ENCODE data around the gene PPFIA1. TPM values are rescaled to one million over a fixed set of nuclear protein-coding genes. Genes with fewer than 3 reads are reported as not detected.

PPFIA1 gene
- total and polyA plus RNA-seq, 4 donors: 27.5 to 85.0 (median 43.5) TPM

DNA sequence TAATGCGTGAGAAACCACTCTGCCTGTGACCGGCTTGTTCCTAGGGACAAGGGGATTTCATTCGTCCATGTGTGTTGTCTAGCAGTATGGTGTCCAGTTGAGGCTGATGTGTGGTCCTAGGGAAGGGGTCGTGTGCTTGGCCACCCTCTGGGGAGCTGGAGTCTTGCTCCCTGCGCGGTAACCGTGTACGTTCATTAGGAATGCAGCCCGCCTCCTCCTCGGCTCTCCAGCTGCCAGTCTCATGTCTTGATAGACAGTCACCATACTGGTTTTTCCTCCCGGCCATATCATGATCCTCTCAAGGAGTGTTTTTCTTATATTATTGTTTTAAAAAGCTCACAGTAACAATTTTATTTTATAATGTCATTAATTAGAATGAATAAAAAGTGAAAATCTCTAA lies 133.8 kb downstream of the PPFIA1 start:
- Histone ChIP-seq H3K9me3 (ENCODE audit: control insufficient read depth in 4 of 4, insufficient read depth in 3 of 4, low read length in 3 of 4) (no peaks in the 10 kb centered on the region), H3K4me1 (ENCODE audit: control insufficient read depth in 5 of 5, insufficient read depth in 5 of 5, low read length in 5 of 5) (peaks cover 0 to 10% (median 8%) of the 10 kb centered on the region in 5 donors), H3K27ac (ENCODE audit: low read depth in 1 of 2, low read length in 1 of 2) (no peak overlapping the region), H3K4me3 (no peak overlapping the region), H3K36me3 (ENCODE audit: control insufficient read depth in 4 of 4, insufficient read depth in 4 of 4, low read length in 4 of 4) (peaks cover 6 to 21% (median 16%) of the 10 kb centered on the region in 4 donors), H3K27me3 (ENCODE audit: control insufficient read depth in 3 of 3, insufficient read depth in 3 of 3, low read length in 2 of 3) (no peaks in the 10 kb centered on the region), H3K9ac (ENCODE audit: insufficient read depth in 1 of 2, low read length in 2 of 2) (no peak overlapping the region)
- TF ChIP-seq, protein P1, sequence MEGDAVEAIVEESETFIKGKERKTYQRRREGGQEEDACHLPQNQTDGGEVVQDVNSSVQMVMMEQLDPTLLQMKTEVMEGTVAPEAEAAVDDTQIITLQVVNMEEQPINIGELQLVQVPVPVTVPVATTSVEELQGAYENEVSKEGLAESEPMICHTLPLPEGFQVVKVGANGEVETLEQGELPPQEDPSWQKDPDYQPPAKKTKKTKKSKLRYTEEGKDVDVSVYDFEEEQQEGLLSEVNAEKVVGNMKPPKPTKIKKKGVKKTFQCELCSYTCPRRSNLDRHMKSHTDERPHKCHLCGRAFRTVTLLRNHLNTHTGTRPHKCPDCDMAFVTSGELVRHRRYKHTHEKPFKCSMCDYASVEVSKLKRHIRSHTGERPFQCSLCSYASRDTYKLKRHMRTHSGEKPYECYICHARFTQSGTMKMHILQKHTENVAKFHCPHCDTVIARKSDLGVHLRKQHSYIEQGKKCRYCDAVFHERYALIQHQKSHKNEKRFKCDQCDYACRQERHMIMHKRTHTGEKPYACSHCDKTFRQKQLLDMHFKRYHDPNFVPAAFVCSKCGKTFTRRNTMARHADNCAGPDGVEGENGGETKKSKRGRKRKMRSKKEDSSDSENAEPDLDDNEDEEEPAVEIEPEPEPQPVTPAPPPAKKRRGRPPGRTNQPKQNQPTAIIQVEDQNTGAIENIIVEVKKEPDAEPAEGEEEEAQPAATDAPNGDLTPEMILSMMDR (IDR thresholded peaks at IDR 0.05; ENCODE audit: control extremely low read depth, extremely low read depth): no peak
- WGBS, 2 donors: 88 to 89% methylated on average over 11 of the region's 11 CpGs
- ATAC-seq (ENCODE audit: insufficient read depth, low FRiP score) (no peak), DNase-seq (no peak)

DNA sequence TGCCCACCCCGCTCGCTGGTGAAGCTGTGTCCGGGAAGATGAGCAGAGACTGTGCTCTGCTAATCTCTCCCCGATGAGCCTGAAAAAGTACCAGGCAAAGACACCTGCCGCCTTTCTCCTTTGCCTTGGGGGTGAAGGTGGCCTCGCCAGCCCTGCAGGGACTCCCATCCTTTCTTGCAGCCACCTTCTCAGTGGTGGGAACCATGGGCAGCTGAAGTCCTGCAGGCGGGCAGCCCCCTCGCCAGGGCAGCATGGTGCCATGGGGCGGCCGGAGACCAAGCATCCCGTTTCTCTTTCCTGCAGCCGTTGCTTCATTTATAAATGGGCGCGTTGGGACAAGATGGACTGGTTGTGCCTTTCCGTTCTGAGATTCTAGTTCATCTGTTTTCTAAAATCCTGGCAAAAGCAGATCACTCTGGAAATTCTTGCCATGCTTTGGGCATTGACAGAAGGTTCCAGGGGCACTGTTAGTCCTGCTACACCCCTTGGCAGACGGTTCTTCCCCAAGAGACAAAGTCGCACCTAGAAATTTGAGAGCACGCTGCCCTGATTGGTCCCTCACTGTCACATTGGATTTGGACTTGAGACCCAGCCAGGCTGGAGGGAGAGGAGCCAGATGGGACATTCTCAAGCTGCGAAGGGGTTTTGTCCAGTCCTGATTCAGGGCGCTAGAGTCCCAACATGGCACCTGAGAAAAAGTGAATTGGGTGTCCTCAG lies 135.3 kb downstream of the PPFIA1 start:
- no peaks in the 10 kb centered on the region for H3K9me3 ChIP-seq (ENCODE audit: control insufficient read depth in 4 of 4, insufficient read depth in 3 of 4, low read length in 3 of 4)
- peaks cover 22 to 33% (median 27%) of the 10 kb centered on the region in 4 donors for H3K36me3 ChIP-seq (ENCODE audit: control insufficient read depth in 4 of 4, insufficient read depth in 4 of 4, low read length in 4 of 4)
- no peak for DNase-seq
- H3K4me1 ChIP-seq (ENCODE audit: control insufficient read depth in 5 of 5, insufficient read depth in 5 of 5, low read length in 5 of 5): peaks cover 0 to under 1% (median 0%) of the 10 kb centered on the region in 5 donors
- H3K27me3 ChIP-seq (ENCODE audit: control insufficient read depth in 3 of 3, insufficient read depth in 3 of 3, low read length in 2 of 3): no peaks in the 10 kb centered on the region
- 92 to 95% methylated on average over 20 of the region's 20 CpGs for WGBS, 2 donors
- no peak overlapping the region for H3K9ac ChIP-seq (ENCODE audit: insufficient read depth in 1 of 2, low read length in 2 of 2)
- H3K4me3 ChIP-seq: no peak overlapping the region
- ATAC-seq (ENCODE audit: insufficient read depth, low FRiP score): no peak
- TF ChIP-seq, protein P1 (IDR thresholded peaks at IDR 0.05; ENCODE audit: control extremely low read depth, extremely low read depth): no peak
- no peak overlapping the region for H3K27ac ChIP-seq (ENCODE audit: low read depth in 1 of 2, low read length in 1 of 2)

DNA sequence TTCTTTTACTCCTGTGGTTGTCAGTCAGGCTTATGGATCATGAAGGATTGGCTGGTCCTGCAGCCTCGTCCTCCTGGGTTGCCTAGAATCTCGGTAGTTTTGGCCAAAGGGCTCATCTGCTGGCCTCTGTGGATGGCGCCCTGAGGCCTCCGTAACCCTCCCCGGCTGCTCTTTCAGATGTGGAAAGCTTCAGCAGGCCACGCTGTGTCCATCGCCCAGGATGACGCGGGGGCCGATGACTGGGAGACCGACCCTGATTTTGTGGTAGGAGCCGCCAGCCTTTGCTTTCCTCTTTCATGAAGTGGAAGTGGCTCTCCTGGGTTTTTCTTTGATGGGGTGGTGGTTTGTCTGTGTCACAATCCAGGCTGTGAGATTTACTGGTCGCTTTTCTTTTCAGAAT lies 136.6 kb downstream of the PPFIA1 start:
- ATAC-seq (ENCODE audit: insufficient read depth, low FRiP score) (no peak), DNase-seq (no peak)
- no peaks in the 10 kb centered on the region for H3K9me3 ChIP-seq (ENCODE audit: control insufficient read depth in 4 of 4, insufficient read depth in 3 of 4, low read length in 3 of 4)
- TF ChIP-seq, protein P1 (IDR thresholded peaks at IDR 0.05; ENCODE audit: control extremely low read depth, extremely low read depth): no peak
- no peak overlapping the region for H3K4me3 ChIP-seq
- 87 to 91% methylated on average over 13 of the region's 13 CpGs for WGBS, 2 donors
- no peak overlapping the region for H3K27ac ChIP-seq (ENCODE audit: low read depth in 1 of 2, low read length in 1 of 2)
- no peak overlapping the region for H3K9ac ChIP-seq (ENCODE audit: insufficient read depth in 1 of 2, low read length in 2 of 2)
- peaks cover 24 to 43% (median 36%) of the 10 kb centered on the region in 4 donors for H3K36me3 ChIP-seq (ENCODE audit: control insufficient read depth in 4 of 4, insufficient read depth in 4 of 4, low read length in 4 of 4)
- H3K4me1 ChIP-seq (ENCODE audit: control insufficient read depth in 5 of 5, insufficient read depth in 5 of 5, low read length in 5 of 5): no peaks in the 10 kb centered on the region
- no peaks in the 10 kb centered on the region for H3K27me3 ChIP-seq (ENCODE audit: control insufficient read depth in 3 of 3, insufficient read depth in 3 of 3, low read length in 2 of 3)

All from lung (tissue), 12 donors.